Liver (tissue), 9 donors: ENCODE results near the gene CLIP1. TPM values are rescaled to one million over a fixed set of nuclear protein-coding genes. Genes with fewer than 3 reads are reported as not detected.

Experiments used
- DNase-seq: peaks from one replicate; pipeline ENCODE4 v3.0.0-alpha.2; 2017; ENCODE audit warnings: low spot score
- H3K27ac ChIP-seq, 2 donors: one replicate each; pipeline ENCODE4 v1.7.0; 2013; ENCODE audit warnings: inconsistent platforms in 2 of 2, low read length in 2 of 2, control low read depth in 1 of 2, low read depth in 1 of 2, mild to moderate bottlenecking in 1 of 2
- H3K27me3 ChIP-seq, 4 donors: one replicate each; pipeline versions ENCODE4 v1.6.1 to v1.7.0; 2013; ENCODE audit warnings: low read length in 3 of 4, inconsistent platforms in 1 of 4, mild to moderate bottlenecking in 1 of 4, moderate library complexity in 1 of 4; ENCODE audit not compliant: control insufficient read depth in 4 of 4, insufficient read depth in 4 of 4
- H3K36me3 ChIP-seq, 4 donors: one replicate each; pipeline versions ENCODE4 v1.6.1 to v1.7.0; 2013; ENCODE audit warnings: low read length in 3 of 4, mild to moderate bottlenecking in 3 of 4, low read depth in 1 of 4, moderate library complexity in 1 of 4; ENCODE audit not compliant: control insufficient read depth in 4 of 4, insufficient read depth in 3 of 4
- H3K4me1 ChIP-seq, 4 donors: one replicate each; pipeline versions ENCODE4 v1.6.1 to v1.7.0; 2013; ENCODE audit warnings: low read length in 3 of 4, mild to moderate bottlenecking in 3 of 4, moderate library complexity in 1 of 4; ENCODE audit not compliant: control insufficient read depth in 4 of 4, insufficient read depth in 4 of 4
- H3K4me3 ChIP-seq, 3 donors: one replicate each; pipeline versions ENCODE4 v1.6.1 to v1.7.0; 2013; ENCODE audit warnings: low read length in 3 of 3, control low read depth in 1 of 3, low read depth in 1 of 3, mild to moderate bottlenecking in 1 of 3
- H3K9ac ChIP-seq, 2 donors: one replicate each; pipeline ENCODE4 v1.7.0; 2013; ENCODE audit warnings: low read length in 2 of 2, mild to moderate bottlenecking in 2 of 2, moderate library complexity in 2 of 2, control low read depth in 1 of 2, low read depth in 1 of 2
- H3K9me3 ChIP-seq, 4 donors: one replicate each; pipeline versions ENCODE4 v1.6.1 to v1.7.0; 2013; ENCODE audit warnings: low read length in 3 of 4; ENCODE audit not compliant: control insufficient read depth in 4 of 4
- ATF3 ChIP-seq: IDR thresholded peaks from 2 replicates; pipeline ENCODE4 v1.6.1; 2016; ENCODE audit warnings: antibody characterized with exemption
- CTCF ChIP-seq: fragments of 150-350 bp; IDR thresholded peaks from 2 replicates; pipeline ENCODE4 v1.5.1; 2017; ENCODE audit warnings: improper control_type of control experiment, low read depth, low read length; ENCODE audit not compliant: missing input control
- EGR1 ChIP-seq, 2 donors: IDR thresholded peaks; 2 replicates each; pipeline ENCODE4 v1.6.1; 2016 to 2018; ENCODE audit warnings: antibody characterized with exemption in 2 of 2, low read depth in 2 of 2
- FOXA1 ChIP-seq: IDR thresholded peaks from 2 replicates; pipeline ENCODE4 v1.6.1; 2016; ENCODE audit warnings: antibody characterized with exemption
- FOXA2 ChIP-seq: IDR thresholded peaks from 2 replicates; pipeline ENCODE4 v1.6.1; 2016; ENCODE audit warnings: antibody characterized with exemption
- GABPA ChIP-seq, 2 donors: IDR thresholded peaks in 1 of 2; conservative IDR thresholded peaks in 1 of 2; 2 replicates each; pipeline ENCODE4 v1.6.1; 2016; ENCODE audit warnings: antibody characterized with exemption in 2 of 2, mild to moderate bottlenecking in 1 of 2, moderate library complexity in 1 of 2
- HNF4A ChIP-seq, 2 donors: conservative IDR thresholded peaks; 2 replicates each; pipeline ENCODE4 v1.6.1; 2016; ENCODE audit warnings: antibody characterized with exemption in 2 of 2, mild to moderate bottlenecking in 2 of 2
- HNF4G ChIP-seq: IDR thresholded peaks from 2 replicates; pipeline ENCODE4 v1.6.1; 2016; ENCODE audit warnings: antibody characterized with exemption
- JUND ChIP-seq, 2 donors: IDR thresholded peaks; 2 replicates each; pipeline ENCODE4 v1.6.1; 2016; ENCODE audit warnings: antibody characterized with exemption in 2 of 2
- NR2F2 ChIP-seq: IDR thresholded peaks from 2 replicates; pipeline ENCODE4 v1.6.1; 2016; ENCODE audit warnings: antibody characterized with exemption
- RAD21 ChIP-seq, 2 donors: IDR thresholded peaks; 2 replicates each; pipeline ENCODE4 v1.6.1; 2016; ENCODE audit warnings: antibody characterized with exemption in 2 of 2, mild to moderate bottlenecking in 2 of 2
- RXRA ChIP-seq, 2 donors: IDR thresholded peaks; 2 replicates each; pipeline ENCODE4 v1.6.1; 2017 to 2018; ENCODE audit warnings: antibody characterized with exemption in 2 of 2, mild to moderate bottlenecking in 1 of 2
- SP1 ChIP-seq: IDR thresholded peaks from 2 replicates; pipeline ENCODE4 v1.6.1; 2018; ENCODE audit warnings: antibody characterized with exemption, mild to moderate bottlenecking
- TAF1 ChIP-seq: conservative IDR thresholded peaks from 2 replicates; pipeline ENCODE4 v1.6.1; 2016; ENCODE audit warnings: antibody characterized with exemption, mild to moderate bottlenecking
- YY1 ChIP-seq: IDR thresholded peaks from 2 replicates; pipeline ENCODE4 v1.6.1; 2016; ENCODE audit warnings: antibody characterized with exemption, mild to moderate bottlenecking
- ZBTB33 ChIP-seq: IDR thresholded peaks from 2 replicates; pipeline ENCODE4 v1.6.1; 2016; ENCODE audit warnings: antibody characterized with exemption
- WGBS: extraction: QIAGEN DNeasy Blood & Tissue Kit; methylation state at CpG from one replicate; pipeline ENCODE4 v1.1.7; 2013; 5-methylcytosine and 5-hydroxymethylcytosine counted together
- polyA plus RNA-seq, 2 donors: library from polyadenylated mRNA; stranded (reverse) in 1 of 2; unstranded in 1 of 2; fragments of 200-250 nt in 1 of 2; fragments of >200 nt in 1 of 2; fragmentation: Nextera tagmentation in 1 of 2; extraction: Ambion mirVana in 1 of 2; gene quantifications; one replicate each; pipeline versions ENCODE4 v1.2.1 to v1.2.3, GENCODE V29; 2013 to 2015
- total RNA-seq, 2 donors: library from RNA; depleted of rRNA; stranded (reverse); fragments of >200 nt; gene quantifications; one replicate each; pipeline ENCODE4 v1.2.3, GENCODE V29; 2014
- TF ChIP-seq, protein P1 (sequence below): IDR thresholded peaks from 2 replicates; pipeline ENCODE4 v1.6.1; 2016; ENCODE audit warnings: antibody characterized with exemption
- TF ChIP-seq, protein P2 (sequence below): IDR thresholded peaks from 2 replicates; pipeline ENCODE4 v1.6.1; 2016; ENCODE audit warnings: antibody characterized with exemption, mild to moderate bottlenecking
- donor health status: healthy.
- donor health status: healthy.
- donor health status: healthy.
- donor health status: healthy.
- donor health status: healthy.

CLIP1 gene
- total and polyA plus RNA-seq, 4 donors = 13.0 to 41.9 (median 26.0) TPM

DNA sequence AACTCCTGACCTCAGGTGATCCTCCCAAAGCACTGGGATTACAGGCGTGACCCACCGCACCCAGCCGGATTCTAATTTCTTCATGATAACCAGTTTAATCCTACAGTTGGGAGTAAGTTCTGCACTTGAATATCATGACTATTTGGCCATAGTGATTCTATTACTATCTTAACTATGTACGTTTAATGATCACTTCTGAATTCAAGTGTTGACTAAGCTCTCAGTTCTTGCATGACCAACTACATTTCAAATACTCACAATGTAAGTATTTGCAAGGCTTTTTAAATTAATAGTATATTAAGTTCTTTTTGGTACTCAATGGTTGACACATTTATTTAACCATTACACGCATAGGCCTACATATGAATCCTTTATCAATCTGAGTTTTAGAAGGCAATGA, 138.8 kb downstream of the CLIP1 start:
- no peak overlapping the region for H3K4me3 ChIP-seq
- H3K9ac ChIP-seq = no peak overlapping the region
- WGBS = 98% methylated on average over 5 of the region's 5 CpGs
- no peaks in the 10 kb centered on the region for H3K4me1 ChIP-seq
- H3K36me3 ChIP-seq = peaks cover 4 to 37% (median 22%) of the 10 kb centered on the region in 4 donors
- no peak for DNase-seq
- H3K27me3 ChIP-seq = no peaks in the 10 kb centered on the region
- no peak for TF ChIP-seq TAF1
- TF ChIP-seq RXRA (IDR thresholded peaks at IDR 0.05) = no peak
- TF ChIP-seq FOXA1 = no peak
- no peak for TF ChIP-seq YY1
- TF ChIP-seq FOXA2 = no peak
- TF ChIP-seq RAD21 (IDR thresholded peaks at IDR 0.05) = no peak
- no peak for TF ChIP-seq ZBTB33
- no peak for TF ChIP-seq SP1
- no peak for TF ChIP-seq GABPA (IDR thresholded peaks at IDR 0.05 in 1 of 2, conservative IDR thresholded peaks at IDR 0.05 in 1 of 2)
- TF ChIP-seq NR2F2 = no peak
- TF ChIP-seq, protein P1, sequence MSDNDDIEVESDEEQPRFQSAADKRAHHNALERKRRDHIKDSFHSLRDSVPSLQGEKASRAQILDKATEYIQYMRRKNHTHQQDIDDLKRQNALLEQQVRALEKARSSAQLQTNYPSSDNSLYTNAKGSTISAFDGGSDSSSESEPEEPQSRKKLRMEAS = no peak
- TF ChIP-seq, protein P2, sequence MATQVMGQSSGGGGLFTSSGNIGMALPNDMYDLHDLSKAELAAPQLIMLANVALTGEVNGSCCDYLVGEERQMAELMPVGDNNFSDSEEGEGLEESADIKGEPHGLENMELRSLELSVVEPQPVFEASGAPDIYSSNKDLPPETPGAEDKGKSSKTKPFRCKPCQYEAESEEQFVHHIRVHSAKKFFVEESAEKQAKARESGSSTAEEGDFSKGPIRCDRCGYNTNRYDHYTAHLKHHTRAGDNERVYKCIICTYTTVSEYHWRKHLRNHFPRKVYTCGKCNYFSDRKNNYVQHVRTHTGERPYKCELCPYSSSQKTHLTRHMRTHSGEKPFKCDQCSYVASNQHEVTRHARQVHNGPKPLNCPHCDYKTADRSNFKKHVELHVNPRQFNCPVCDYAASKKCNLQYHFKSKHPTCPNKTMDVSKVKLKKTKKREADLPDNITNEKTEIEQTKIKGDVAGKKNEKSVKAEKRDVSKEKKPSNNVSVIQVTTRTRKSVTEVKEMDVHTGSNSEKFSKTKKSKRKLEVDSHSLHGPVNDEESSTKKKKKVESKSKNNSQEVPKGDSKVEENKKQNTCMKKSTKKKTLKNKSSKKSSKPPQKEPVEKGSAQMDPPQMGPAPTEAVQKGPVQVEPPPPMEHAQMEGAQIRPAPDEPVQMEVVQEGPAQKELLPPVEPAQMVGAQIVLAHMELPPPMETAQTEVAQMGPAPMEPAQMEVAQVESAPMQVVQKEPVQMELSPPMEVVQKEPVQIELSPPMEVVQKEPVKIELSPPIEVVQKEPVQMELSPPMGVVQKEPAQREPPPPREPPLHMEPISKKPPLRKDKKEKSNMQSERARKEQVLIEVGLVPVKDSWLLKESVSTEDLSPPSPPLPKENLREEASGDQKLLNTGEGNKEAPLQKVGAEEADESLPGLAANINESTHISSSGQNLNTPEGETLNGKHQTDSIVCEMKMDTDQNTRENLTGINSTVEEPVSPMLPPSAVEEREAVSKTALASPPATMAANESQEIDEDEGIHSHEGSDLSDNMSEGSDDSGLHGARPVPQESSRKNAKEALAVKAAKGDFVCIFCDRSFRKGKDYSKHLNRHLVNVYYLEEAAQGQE = no peak
- no peak for TF ChIP-seq ATF3
- TF ChIP-seq JUND (IDR thresholded peaks at IDR 0.05) = no peak
- TF ChIP-seq HNF4A (conservative IDR thresholded peaks at IDR 0.05) = no peak
- TF ChIP-seq HNF4G = no peak
- TF ChIP-seq CTCF = no peak
- TF ChIP-seq EGR1 (IDR thresholded peaks at IDR 0.05; ENCODE audit: low read depth in 2 of 2) = no peak
- H3K27ac ChIP-seq = no peak overlapping the region
- H3K9me3 ChIP-seq = no peaks in the 10 kb centered on the region
